GM10847 (cell line): ENCODE results near the gene TRH.

ENCODE experiments used
- POLR2A ChIP-seq: IDR thresholded peaks from 2 replicates; pipeline ENCODE4 v1.6.1; 2011; ENCODE audit not compliant: insufficient read length; ENCODE audit errors: extremely low read depth

Gene TRH

DNA sequence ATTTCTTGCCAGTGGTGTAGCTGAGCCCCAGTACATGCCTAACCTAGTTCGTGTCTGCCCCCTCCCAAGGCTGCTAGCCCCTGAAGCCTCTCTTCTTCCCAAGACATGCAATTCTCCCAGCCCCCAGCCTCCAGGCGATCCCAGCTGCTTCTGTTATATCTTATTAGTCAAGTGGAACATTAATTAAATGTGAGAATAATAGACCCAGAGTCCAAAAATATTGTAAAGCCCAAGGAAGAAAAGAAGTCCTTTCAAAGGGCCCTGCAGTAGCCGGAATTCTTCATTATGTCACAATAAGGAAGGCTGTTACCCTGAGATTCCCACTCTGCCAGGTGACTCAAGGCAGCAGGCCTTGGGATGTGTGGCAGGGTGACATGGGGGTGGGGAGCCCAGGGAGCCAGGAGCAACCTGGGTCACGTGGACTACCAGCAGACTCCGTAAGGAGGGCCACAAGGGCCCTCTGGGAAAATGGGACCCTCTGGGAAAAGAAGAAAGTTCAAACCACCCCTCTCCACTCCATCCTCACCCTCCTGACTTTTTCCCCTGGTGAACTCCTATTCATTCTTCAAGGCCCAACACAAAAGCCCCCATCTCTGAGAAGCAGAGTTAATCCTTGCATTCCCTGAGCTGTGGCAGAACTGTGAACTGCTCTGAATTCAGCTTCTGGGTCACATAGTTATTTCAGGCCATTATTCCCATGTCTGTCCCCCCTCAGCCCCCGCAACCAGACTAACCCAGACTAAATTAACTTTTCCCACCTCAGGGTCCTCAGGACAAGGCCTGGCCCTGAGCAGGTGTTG lies 21.8 kb upstream of the TRH start:
- no peak for TF ChIP-seq POLR2A

DNA sequence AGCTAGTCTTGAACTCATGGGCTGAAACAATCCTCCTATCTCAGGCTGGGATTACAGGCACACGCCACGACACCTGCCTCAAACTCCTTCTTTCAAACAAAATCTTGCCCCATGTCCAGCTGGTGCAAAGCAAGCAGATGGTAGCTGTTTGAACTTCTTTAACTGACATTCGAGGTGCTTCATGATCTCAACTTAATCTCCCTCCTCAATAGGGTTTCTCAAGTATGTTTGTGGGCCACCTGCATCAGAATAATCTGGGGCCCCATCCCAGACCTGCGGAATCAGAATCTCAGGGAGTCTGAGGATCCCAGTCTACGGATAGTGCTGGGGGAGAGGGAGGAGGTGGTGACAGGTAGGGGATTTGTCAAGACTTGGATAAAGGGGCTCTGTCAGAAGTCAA lies 20.9 kb upstream of the TRH start:
- TF ChIP-seq POLR2A = no peak

DNA sequence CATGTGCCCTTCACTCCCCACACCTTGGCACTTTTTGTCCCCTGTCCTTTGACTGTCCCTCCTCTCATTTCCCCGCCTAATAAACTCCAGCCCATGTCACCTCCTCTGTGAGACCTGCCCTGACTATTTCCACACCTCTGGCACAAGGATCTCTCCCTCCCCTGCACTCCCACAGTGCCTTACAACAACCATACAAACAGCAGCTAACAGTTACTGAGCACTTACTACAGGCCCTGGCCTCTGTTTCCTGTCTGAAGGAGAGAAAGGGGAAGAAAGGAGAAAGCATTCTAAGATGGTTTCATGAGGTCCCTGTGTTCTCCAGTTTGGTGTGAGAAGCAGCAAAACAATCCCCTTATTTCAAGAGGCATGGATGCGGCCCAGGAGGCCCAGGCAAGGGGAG lies 20.0 kb upstream of the TRH start:
- TF ChIP-seq POLR2A = no peak

DNA sequence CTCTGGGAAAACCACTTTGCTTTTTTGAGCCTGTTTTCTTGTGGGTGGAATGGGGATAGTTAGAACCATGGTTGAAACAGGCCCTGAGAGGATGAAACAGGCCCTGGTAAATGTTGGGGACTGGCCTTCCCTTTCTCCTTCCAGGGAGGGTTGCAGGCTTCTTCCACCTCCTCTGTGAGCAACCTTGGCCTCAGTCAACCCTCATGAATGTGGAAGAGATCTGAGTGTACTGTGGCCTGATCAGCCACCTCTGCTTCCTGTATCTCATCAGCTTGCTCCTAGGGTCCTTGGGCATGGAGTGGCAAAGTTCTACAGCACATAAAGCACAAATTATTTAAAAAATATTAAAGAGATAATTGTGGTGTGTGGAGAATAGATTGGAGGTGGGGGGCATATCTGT lies 17.6 kb upstream of the TRH start:
- TF ChIP-seq POLR2A = no peak

DNA sequence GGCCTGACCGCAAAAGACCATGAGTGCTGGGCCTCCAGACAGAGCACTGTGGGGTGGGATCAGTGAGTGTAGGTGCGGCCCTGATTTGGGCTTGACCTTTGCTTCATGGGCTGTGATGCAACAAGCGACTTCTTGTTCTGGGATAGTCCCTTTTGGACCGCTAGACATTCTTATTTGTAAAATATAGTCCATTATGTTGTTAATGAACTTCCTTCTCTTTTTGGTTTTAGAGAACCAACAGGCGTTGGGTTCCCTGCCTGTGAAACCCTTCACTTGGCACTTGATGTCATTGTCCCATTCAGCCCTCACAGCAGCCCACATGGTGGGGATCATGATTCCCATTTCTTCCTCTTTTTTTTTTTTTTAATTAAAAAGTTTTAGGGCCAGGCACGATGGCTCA lies 15.8 kb upstream of the TRH start:
- TF ChIP-seq POLR2A = no peak

DNA sequence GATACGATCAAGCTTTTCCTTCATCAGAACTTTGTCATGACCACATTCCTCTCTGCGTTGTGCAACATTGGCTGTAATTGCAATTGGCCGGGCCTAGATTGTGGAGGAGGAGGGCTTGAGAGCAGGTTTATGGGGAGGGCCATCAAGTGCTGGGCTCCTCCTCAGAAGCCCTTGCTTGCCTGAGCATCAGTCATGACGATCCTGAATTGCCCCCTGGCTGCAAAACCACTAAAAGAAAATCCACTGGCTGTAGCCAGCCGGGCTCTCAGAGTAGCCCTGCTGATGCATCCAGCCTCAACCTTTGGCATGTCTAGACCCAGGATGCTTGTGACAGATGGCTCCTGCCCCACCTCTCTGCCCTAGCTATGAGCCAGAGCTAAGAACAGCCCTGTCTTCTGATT lies 13.4 kb upstream of the TRH start:
- no peak for TF ChIP-seq POLR2A

DNA sequence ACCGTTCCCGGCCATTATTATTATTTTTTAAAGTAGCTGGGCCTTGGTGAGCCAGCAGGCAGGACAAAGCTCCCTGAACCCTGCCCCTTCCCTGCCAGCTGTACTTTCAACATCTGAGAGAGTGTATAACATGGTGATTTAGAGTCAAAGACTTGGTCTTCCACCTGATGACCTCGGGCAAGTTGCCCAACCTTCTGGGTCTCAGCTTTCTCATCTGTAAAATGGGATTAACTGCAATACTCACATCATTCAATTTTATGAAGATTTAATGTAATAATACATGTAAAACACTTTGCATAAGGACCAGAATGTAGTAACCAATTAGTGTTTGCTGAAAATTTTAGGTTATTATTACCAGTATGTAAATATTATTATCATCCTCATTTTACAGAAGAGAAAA lies 11.9 kb upstream of the TRH start:
- TF ChIP-seq POLR2A = no peak

DNA sequence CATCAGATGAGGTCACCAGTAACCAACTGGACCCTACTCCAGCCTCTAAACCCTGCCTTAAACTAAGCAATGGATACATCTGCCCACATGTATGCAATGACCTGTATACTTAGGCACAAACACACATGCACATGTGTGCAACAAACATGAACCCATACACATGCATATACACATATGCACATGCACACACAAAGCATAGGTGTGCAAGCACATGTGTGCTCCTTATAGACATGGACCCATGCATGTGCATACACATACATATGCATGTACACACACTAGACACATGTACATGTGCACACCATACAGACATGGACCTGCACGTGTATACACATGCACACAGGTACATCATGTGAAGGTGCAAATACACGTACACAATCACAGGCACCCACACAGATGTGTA lies 8.6 kb upstream of the TRH start:
- no peak for TF ChIP-seq POLR2A

DNA sequence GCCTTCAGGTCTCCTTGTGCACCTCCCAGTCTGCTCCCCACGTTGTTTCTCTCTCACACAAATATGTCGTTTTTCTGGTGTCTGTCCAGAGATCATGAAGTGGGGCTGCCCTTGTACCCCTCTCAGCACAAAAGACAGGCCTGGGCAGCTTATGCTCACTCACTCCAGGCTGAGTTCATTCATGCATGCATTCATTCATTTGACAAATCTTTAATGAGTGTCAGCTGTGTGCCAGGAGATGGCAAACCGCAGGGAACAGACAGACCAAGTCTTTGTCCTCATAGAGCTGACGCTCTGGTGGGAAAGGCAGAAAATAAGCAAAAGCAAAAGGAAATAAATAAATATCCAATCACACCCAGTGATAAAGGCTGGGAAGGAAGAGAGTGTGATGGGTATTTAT lies 7.6 kb upstream of the TRH start:
- TF ChIP-seq POLR2A = no peak

DNA sequence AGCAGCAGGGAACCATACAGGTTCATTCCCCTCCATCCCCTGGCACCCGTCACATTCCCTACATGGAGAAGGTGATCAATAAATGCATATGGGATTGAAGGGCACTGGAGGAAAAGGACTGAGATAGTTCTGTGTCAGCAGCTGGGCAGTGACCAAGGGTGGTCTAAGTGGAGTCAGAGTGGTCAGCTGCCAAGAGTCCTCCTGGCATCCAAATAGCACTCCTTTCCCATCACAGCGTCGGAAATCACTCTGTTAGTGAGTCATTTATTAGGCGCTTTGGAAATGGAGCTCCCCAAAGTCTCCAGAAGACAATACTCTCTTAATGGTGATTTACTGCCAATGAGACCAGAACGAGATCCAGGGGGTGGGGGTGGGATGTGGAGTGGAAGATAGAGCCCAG lies 6.8 kb upstream of the TRH start:
- no peak for TF ChIP-seq POLR2A

DNA sequence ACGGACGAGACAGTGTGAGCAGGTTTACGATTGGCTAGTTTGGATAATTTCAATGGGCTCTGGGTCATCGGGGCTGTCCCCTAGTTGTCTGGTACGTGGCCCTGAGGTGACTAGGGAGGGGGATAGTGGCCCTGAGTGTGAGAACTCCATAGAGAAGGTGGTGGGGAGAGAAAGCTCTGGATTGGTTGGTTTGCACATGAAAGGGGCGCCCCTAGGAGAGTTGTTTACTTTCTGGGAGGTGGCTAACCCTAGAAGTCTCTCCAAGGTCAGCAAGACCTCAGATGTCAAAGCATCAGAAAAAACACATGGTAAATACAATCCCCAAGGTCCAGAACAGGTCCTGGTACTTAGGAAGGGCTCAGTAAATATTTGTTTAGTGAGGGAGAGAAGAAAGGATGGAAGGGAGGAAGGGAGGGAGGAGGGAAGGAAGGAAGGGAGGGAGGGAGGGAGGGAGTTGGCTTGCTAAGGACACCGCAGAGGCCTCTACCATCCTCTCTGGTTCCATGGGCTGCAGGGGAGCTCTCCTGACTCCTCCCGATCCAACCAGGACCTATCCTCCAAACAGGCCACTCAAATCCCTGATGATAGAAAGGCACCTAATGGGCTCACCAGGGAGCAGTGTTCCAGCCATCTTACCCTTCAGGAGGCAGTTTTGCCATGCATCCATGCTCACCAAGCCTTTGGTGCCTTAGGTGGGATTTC lies 3.0 kb upstream of the TRH start:
- TF ChIP-seq POLR2A = no peak

DNA sequence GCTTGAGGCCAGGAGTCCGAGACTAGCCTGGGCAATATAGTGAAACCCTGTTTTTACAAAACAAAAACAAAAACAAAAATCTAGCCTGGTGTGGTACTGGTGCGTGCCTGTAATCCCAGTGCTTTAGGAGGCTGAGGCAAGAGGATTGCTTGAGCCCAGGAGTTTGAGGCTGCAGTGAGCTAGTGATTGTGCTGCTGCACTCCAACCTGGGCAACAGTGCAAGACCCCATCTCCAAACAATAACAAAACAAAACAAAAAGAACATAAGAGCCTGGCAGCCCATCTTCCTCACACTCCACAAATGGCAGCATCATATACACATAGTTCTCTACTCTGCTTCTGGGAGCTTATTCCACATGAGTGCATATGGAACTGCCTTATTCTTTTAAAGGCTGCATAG lies 2.2 kb upstream of the TRH start:
- no peak for TF ChIP-seq POLR2A

DNA sequence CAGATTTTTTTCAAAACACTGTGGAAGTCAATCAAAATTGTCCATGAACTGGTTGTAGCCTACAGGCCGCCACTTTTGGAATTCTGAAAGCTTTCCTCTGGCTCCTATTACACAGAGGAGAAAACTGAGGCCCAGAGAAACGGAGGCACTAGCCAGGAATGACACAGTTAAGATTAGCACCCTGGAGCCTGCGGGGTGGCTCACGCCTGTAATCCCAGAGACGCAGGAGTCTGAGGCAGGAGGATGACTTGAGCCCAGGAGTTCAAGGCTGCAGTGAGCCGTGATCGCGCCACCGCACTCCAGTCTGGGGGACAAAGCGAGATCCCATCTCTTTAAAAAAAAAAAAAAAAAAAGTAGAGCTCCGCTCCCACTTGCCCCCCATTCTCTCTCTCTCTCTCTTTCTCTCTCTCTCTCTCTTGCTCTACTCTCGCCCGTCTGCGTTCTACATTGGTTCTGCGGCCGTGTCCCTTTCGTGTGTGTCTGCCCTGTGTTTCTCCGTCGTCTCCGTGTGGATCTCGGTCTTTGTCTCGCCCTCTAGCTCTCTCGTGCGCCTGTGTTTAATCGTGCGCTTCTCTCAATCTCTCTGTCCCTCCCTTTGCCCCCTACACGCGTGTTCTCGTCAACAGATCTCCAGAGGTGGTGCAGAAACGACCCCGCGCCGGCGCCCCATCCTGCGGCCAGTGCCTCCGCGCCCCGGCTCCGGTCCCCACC lies 512 bp upstream of the TRH start:
- no peak for TF ChIP-seq POLR2A

DNA sequence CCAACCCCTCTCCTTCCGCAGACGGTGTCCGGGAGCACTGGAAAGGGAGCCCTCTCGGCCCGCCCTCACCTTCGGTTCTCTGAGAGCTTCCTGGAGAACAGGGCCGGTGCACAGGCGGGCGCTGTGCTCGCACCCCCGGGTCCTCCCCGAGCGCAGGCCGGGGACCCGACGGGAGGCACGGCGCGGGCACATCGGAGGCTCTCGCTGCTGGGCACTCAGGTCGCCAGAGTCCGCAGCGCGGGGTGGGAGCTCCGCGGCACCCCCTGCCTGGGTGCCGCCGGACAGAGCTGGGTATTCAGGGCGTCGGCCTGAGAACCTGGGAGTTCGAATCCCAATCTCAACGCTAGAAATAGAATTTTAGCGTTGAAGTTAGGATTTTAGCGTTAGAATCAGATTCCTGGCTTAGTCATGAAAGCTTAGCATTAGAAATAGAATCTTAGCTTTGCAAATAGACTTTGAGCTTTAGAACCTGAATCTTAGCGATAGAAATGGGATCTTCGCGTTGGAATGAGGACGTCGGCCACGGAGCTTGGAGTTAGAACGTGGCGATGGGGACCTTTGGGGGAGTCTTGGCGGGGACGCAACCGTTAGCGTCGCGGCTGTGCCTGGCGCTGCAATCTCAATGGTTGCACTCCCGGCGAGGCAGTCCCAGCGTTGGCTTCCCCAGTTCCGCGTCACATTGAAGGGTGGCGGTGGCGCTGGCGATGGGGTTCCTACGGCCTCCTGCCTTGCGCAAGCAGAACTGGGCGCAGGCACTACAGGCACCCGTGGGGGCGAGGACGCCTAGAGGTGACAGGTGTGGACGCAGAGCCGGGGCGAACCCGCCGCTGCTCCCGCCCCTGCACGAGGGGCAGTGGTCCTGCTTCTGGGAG lies 549 bp downstream of the TRH start:
- no peak for TF ChIP-seq POLR2A

DNA sequence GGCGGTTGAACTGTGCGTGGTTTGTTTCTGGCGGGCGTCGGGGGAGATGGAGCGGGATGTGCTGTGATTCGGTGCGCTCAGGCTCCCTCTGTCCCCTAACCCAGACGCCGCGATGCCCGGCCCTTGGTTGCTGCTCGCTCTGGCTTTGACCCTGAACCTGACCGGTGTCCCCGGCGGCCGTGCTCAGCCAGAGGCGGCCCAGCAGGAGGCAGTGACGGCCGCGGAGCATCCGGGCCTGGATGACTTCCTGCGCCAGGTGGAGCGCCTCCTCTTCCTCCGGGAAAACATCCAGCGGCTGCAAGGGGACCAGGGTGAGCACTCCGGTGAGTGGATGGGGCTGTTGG lies 1.2 kb downstream of the TRH start:
- TF ChIP-seq POLR2A = no peak

DNA sequence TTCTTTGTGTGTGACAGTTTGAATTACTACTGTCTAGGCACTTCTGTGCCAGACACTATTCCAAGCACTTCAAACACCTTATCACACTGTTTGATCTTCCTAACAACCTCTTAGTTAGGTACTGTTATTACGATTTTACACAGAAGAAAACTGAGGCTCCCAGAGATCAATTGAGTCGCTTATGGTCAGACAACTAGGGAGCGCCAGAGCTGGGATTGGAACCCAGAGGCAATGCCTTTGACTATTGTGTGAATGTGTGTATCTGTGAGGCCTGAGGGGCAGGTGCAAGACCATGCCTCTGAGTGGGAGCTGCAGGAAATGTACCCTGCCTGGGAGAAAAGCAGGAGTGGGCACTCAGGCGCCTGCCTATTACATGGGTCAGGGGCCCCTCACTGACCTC lies 1.8 kb downstream of the TRH start:
- no peak for TF ChIP-seq POLR2A

DNA sequence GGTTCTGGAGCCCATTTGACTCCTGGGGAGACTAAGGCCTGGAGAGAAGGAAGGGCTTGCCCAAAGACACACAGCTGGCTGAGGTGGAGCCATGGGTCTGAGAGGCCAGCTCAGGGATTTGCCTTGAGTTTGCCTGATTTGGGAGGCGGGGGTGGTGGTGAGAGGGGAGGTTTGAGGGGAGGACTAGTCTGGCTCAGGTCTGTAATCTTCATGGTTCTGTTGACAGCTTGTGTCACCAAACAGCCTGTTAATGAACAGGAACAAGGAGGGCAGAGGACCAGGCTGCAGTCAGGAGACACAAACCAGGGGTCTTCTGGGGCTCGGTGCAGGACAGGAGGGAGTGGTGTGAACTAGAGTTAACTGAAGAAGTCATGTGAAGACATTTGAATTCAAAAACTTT lies 3.6 kb downstream of the TRH start:
- no peak for TF ChIP-seq POLR2A
